ENCODE data around the gene MBD1. TPM values are rescaled to one million over a fixed set of nuclear protein-coding genes. Genes with fewer than 3 reads are reported as not detected.
"Not testable (repeated sequence)": the region's sequence is repeated elsewhere in the genome, so short reads cannot be mapped to it uniquely, and the experiment has no call there.

Gene MBD1
- total RNA-seq, 1 donor from 2014 or later = 58.5 TPM

DNA sequence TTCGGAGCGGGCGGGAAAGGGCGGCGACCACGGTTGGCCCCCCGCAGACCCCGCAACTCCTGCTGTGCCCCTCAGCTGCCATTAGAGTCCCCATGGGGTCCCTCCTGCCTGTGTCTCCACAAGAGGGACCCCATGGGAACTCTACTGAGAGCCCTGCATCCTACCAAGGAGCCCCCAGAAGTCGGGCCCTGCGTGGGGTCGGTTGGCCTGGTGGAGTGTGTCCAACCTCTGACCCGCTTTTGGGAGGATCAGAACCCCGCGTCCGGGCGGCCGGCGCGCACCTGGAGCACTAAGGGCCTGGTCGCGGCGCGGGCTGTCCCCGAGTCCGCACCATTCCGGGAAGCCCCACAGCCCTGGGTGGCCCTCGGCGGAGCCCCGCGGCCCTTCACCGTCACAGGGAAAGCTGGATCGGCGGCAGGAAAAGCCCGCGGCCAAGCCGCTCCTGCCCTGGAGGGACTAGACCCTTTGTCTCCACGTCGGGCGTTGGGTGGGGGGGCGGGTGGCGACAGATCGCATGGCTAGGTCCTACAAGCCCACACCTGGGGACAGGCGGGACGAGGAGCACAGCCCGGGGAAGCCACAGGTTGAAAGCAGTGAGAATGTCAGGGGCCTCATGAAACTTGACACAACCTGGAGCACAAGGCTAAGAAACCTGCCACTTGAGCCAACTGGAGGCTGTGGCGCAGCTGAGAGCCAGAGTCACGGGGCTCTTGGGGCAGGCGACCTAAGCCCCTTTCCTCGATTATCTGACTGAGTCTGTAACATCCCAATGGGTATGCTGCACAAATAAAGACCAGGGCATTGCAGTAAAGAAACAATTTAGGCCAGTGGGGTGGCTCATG lies 17.3 kb upstream of the MBD1 start:
- peak; percentile 28 for ATAC-seq
- intact Hi-C loops (cut with micrococcal nuclease) = no loop called here
- DNase-seq = no peak

DNA sequence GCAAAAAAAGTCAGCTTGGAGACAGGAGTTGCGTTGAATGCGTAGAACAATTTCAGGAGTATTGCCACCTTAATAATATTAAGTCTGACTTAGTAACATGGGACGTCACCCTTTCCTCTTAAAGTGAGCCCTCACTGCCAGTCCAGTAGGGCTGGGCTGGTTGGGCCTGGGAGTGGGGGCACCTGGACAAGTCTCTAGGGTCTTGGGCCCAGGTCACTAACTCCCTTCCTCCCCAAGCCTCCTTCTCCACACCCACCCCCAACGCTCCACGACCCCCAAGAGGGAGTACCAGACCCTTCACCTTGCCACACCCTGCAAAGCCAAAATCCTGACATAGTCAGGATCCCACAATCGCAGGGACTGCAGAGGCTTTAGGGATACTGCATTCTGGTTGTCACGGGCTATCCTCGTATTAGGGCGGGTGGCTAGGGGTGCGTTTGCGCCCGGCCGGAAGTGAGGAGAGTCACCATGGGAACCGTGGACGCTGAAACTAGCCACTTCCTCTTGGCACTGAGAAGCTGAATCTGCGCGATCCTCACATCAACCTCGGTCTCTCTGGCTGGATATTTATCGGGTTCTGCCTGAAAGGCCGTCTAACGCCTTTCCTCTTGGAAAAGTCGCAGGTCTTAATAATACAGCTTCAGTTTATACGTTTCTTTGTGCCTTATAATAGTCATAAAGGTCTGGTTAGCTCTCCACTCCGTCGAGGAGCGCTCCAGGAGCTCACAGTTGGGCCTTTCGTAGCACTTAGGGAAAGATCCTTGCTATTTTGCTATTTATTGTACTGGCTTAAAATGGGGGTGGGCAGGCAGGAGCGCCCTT lies 16.5 kb upstream of the MBD1 start:
- peak; percentile 81 for DNase-seq
- intact Hi-C loops (cut with micrococcal nuclease) = no loop called here
- ATAC-seq = peak; percentile 96

DNA sequence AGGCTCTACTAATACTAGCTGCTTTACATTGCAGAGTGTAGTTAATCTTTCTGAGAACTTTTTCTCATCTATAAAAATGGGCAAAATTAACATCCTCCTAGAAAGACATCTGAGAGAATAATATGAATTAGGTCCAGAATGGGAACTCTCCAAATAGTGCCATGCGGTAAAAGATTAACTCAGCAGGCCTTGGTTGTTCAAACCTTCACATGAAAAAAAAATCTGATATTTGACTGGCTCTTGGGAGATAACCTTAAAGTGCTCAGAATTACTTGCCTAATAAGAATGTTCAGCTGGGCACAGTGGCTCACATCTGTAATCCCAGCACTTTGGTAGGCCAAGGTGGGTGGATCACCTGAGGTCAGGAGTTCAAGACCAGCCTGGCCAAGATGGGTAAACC lies 11.7 kb upstream of the MBD1 start:
- intact Hi-C loops (cut with micrococcal nuclease) = no loop called here

DNA sequence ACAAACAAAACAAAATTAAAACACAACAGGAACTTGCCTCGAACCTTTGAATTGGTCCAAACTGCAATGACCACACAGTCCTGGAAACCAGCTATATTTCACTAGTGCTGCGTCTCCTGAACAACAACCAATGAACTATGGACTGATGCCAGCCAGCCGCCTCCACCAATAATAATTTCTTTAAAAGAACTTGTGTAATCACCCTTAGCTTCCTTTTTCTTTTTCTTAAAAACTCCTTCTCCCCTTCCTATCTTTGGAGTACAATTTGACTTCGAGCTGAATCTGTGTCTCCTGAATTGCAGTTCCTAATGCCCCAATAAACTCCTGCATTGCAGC lies 7.8 kb upstream of the MBD1 start:
- intact Hi-C loops (cut with micrococcal nuclease) = no loop called here
- ATAC-seq (no peak), DNase-seq (no peak)

More for the DNA sequence above, 11.7 kb upstream of the MBD1 start:
- no peak for ATAC-seq
- DNase-seq = no peak

DNA sequence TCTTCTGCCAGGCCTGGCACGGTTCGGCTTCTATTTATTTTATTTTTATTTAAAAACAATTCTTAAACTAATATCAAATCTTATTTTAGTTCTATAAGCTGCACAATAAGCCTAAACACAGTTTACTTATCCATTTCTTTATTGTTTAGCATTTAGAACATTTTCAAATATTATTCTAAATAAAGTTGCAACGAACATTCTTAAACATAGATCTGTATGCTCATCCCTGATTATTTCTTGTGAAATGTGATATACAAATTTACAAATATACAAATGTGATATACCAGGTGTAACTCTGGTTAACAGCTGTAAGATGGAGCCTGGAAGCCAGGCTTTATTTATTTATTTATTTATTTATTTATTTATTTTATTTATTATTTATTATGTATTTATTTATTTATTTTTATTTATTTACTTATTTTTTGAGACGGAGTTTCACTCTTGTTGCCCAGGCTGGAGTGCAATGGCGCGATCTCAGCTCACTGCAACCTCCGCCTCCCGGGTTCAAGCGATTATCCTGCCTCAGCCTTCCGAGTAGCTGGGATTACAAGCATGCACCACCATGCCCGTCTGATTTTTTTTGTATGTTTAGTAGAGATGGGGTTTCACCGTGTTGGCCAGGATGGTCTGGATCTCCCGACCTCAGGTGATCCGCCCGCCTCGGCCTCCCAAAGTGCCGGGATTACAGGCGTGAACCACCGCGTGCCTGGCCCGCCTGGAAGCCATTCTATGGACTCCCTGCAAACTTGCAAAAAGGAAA lies 7.2 kb upstream of the MBD1 start:
- intact Hi-C loops (cut with micrococcal nuclease); DNase-seq; ATAC-seq: not testable (repeated sequence)

DNA sequence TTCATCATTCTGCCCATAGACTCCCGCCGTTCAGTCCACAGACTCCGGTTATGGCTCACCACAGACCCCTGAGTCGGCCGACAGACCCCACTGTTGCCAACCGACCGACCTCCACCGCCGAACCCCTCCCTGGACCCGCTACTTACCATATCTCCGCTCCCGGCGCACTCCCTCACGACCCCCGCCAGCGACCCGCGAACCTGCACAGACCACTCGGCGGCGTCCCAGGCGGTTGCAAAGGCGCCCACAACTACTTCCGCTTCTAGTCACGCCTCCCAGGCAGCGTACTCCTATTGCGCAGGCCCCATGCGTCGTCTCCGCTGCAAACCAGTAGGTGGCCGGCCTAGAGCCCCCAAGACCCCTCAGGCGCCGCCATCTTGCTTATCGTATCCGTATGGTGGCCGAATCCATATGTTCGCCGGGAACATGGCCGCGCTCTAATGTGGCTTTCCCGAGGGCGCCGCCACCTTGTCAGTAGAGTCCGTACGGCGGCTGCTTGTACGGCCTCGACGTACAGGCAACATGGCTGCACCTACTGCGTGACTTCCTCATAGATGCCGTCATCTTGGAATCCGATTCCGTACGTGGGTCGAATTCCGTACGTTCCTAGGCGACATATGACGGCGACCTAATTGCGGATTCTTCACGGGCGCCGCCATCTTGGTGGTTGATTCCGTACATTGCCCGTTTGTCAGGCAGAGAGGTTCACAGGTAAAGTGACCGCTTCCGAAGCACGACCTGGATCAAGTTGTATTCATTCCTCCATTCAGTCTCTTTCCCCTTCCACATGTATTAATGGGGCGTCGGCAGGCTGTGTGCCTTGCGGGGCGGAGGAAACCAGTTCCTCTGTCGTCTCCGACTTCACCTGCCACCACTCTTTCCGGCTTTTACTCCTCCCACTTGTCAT lies 6.4 kb upstream of the MBD1 start, which contains the start of gene CXXC1:
TSS of gene CXXC1 (minus strand) at position 252 of the 907 bp plus-strand sequence. CDS start at position 149, 103 bp downstream.
- ATAC-seq (peak; percentile 94), DNase-seq (peak; percentile 98)
- intact Hi-C loops (cut with micrococcal nuclease) = no loop called here

DNA sequence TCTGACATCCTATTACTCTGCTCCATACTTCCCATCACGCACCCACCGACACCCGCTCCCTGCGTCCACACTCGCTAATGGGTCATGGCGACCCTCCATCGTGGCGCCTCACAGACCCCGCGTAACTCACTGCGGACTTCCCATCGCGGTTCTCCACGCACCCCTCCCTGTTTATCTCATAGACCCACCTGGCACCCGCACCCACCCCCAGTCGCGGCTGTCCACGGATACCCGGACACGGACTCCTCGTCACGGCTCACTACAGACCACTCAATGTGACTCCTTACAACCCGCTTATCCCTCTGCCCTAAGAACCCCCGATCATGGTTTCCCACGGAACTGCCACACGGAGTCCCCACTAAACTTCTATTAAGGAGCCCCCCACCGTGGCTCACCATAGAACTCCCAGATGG lies 5.7 kb upstream of the MBD1 start:
- intact Hi-C loops (cut with micrococcal nuclease) = no loop called here
- DNase-seq = no peak
- ATAC-seq = peak; percentile 8

DNA sequence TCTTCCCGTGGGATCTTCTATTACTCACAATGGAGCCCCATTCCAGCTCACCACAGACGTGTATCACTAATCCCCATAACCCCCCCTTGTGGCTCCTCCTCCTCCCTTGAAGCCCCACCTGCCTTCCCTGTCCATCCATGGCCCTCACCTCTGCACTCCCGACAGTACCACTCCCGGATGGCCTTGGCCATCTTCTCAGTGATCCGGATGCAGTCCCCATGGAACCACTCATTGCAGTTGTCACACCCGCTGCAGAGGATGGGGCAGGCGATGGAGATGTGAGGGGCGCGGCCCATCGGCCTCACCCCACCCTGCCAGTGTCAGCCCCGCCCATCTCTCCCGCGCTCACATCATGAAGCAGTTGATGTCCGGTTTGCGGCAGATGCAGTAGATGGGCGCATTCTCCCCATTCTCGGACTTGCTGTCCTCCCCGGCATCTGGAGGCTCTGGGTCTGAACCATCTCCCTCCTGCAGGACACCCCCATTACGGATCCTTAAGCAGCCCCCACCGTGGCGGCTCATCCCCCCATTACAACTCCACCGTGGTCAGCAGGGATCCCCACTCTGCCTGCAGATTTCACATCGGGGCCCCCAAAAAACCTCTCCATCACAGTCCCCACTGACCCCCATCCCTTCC lies 5.2 kb upstream of the MBD1 start:
- intact Hi-C loops (cut with micrococcal nuclease) = no loop called here
- no peak for DNase-seq
- no peak for ATAC-seq

DNA sequence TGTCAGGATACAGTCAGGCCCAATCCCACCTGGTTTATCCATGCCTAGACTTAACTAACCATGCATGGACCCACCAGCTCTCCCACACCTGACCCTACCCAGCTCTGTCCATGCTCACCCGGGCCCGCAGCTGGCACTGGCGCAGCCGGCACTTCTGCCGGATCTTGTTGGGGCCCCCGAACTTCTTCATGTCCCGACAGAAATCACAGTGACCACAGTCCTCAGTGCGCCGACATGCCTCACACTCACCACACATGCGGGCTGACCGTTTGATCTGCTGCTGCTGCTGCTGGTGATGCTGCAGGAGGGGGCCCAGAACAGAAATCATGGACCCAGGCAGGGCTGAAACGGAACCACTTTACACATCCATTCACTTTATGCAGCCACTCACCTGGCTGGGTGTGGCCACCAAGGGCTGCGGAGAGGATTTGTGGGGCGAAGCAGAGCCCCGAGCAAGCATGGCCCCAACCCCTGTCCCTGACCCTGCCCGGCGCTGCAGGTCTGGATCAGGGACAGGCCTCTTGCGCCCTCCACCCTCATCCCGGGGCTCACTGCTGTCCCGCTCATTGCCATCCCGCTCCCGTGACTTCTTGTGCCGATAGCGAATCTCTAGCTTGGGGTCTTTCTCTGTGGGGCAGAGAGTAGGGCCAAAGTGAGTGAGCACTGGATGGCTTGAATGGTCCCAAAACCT lies 4.5 kb upstream of the MBD1 start:
- intact Hi-C loops (cut with micrococcal nuclease) = no loop called here
- ATAC-seq (no peak), DNase-seq (no peak)

DNA sequence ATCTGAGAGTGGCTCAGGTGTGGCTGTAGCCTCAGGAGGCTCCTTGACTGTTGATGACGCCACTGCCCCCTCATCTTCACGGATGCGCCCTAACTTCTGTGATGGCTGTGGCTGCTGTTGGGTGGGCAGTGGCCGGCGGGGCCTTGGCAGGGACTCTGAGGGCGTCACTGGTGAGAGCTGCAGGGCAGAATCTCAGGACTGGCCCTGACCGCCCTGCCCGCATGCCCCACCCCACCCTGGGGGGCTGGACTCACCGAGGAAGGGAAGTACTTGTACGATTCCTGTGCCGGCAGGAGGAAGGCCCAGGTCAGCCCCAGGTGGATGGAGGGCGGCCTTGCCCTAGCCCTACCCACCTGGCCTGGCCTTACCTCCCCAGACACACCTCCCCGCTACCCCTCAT lies 3.7 kb upstream of the MBD1 start:
- intact Hi-C loops (cut with micrococcal nuclease) = no loop called here

DNA sequence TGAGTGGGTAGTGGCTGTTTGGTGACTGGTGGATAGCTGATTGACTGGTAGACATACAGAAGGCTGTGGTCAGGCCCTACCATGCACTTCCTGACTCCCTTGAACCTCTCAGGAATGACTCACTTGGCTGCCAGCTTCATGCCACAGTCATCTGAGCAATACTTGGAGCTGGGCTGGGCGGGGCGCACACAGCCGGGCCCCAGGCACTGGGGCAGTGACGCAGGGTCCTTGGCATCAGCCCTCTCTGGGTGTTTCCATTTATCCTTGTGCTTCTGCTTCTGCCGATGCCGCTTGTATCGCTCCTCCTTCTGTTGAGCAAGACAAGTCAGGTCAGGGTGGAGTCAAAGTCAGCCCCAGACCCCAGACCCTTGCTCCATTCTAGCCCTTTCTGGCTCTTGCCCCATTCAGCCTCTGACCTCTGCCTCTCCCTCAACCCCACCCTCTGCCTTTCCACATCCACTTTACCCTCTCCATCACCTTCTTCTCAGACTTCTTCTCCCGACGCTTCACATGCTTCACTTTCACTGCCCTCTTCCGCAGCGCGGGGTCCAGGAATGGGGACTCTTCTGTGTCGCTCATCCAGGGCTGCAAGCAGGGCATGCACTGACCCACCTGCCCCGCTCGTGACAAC lies 3.0 kb upstream of the MBD1 start:
- DNase-seq (no peak), ATAC-seq (no peak)
- intact Hi-C loops (cut with micrococcal nuclease) = no loop called here

More for the DNA sequence above, 3.7 kb upstream of the MBD1 start:
- ATAC-seq = no peak
- DNase-seq = no peak

DNA sequence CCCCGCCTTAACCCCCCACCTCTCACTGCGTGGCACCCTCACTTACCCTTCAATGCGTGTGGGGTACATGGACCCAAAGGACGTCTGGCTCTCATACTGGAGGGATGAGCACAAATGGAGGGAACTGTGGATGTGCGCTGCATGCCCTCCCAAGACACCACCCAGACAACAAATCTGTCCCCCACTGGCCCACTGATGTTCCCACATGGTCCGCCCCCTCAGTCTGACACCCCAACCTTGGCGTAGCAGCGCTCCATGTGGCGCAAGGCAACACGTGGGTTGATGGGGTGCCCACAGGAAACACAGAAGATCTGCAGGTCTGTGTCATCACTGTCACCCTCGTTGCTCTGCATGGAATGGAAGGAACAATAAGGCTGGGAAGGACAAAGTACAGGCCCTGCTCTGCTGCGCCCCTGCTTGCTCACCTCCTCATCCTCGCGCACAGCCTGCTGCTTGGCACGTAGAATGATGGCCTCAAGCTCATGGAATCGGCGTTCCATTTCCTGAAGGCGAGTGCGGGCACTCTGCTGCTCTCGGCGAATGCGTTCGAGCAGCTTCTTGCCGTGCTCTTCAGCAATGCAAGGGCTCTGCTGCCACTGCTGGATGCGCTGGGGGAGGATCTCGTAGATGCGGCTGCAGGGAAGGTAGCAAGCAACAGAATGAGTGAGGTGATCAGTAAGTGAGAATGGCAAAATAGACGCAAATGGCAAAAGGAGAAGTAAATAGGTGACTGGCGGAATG lies 2.3 kb upstream of the MBD1 start:
- intact Hi-C loops (cut with micrococcal nuclease) = no loop called here
- no peak for DNase-seq
- ATAC-seq = no peak

DNA sequence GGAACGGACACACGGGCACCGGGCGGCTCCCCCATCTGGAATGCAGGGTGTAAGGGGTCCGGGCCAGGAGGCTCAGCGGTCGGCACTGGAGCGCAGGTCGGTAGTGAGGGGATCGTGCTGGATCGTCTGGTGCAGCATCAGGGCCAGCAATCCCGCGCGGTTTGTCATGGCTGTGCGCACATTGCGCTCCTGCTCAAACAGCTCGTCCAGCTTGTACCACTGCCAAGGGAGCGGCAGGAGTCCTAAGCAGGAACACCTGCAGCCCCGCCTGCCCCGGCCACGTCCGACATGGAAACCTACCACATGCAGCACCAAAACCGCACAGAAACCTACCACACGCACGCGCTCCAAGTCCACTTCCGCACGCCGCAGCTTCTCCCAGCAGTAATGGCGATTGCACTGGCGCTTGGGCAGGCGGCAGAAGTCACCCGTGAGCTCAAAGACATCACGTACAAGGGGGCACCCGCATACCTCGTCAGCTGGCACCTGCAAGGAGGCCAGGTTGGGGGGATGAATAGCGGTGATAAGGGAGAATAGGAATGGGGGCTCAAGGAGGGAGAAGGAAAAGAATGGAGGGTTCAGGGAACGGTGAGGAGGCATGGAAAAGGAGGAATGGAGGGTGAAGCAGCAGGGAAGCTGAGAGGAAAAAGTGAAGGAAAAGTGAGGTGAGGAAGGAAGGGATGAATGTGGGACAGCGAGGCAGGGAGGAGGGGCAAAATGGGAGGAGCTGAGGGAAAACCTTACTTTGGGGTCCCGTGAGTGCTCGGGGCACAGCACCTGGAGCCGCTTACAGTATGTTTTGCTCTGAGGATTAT lies 1.4 kb upstream of the MBD1 start:
- no peak for DNase-seq
- intact Hi-C loops (cut with micrococcal nuclease) = no loop called here
- no peak for ATAC-seq

DNA sequence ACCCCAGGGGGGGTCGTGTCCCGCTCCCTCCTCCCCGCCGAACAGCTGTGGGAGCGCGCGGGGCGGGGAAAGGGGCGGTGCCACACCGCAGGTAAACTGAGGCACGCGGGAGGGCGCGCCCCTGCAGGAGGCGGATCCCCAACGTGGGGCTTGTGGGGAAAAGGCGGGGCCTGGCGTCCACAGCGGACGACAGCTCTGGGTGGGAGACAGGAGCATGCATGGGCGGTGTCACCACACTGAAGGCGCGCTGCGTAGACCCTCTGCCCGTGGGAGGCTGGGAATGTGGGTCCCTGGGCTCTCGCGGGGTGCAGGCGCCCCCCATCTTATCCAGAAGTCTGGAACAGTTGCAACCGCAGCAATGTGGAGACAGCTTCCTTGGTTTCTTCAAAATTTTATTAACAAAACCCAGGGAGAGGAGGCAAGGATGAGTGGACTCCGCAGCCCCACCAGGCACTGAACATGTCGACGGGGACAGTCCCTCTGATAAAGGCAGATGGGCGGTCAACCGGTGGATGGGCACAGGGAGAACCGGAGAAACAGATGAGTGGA lies 723 bp upstream of the MBD1 start:
- peak; percentile 2 for ATAC-seq
- intact Hi-C loops (cut with micrococcal nuclease) = no loop called here
- no peak for DNase-seq

DNA sequence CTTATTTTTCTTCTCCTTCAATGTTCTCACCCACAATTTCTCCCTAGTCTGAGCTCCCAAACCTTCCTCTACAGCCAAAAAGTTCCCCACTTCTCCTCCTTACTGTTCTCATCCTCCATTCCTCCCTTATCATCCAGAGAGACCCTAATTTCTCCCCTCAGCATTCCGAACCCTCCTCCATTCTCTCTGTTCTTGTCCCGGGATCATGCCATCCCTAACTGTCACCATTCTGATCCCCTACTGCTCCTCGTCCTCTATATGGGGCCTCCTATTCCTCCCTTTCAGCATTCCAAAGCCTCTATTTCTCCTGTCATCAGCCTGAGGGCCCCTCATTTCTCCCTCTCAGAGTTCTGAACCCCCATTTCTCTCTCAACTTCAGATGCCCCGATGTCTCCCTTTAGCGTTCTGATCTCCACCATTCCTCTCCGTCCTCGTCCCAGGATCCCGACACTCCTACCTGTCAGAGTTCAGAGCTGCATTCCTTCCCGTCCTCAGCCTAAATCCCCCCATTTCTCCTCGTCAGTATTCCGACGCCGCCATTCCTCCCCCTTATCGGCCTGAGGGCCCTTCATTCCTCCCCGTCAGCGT lies 522 bp downstream of the MBD1 start:
- intact Hi-C loops (cut with micrococcal nuclease) = no loop called here

More for the DNA sequence above, 522 bp downstream of the MBD1 start:
- DNase-seq (no peak), ATAC-seq (no peak)

Measured in left ventricle myocardium superior (tissue), 1 donor.